HG03060 (cell line): ENCODE results near the gene SREBF1.
A peak's percentile ranks its signal among the peaks of the same experiment; 100 is the strongest.

Experiments
- ATAC-seq: cut with Tn5 transposase; IDR thresholded peaks from one replicate; pipeline ENCODE4 v1.9.1; 2021; ENCODE audit warnings: low read depth, moderate number of reproducible peaks; ENCODE audit not compliant: unreplicated experiment

SREBF1 gene

GRCh38 chr17:17826942-17827785 lies 9.6 kb downstream of the SREBF1 start:
- no peak for ATAC-seq

GRCh38 chr17:17826342-17826713 lies 10.5 kb downstream of the SREBF1 start:
- ATAC-seq = no peak

- ATAC-seq = no peak
Observed at GRCh38 chr17:17824783-17825614, 11.8 kb downstream of the SREBF1 start.

- no peak for ATAC-seq
Observed at GRCh38 chr17:17824119-17824782, 12.5 kb downstream of the SREBF1 start.

GRCh38 chr17:17823433-17824118 lies 13.2 kb downstream of the SREBF1 start:
- ATAC-seq = no peak

GRCh38 chr17:17822616-17823015 lies 14.2 kb downstream of the SREBF1 start:
- ATAC-seq = no peak

- no peak for ATAC-seq
Observed at GRCh38 chr17:17822189-17822588, 14.6 kb downstream of the SREBF1 start.

GRCh38 chr17:17820463-17821158 lies 16.2 kb downstream of the SREBF1 start:
- no peak for ATAC-seq

- no peak for ATAC-seq
Observed at GRCh38 chr17:17820046-17820445, 16.7 kb downstream of the SREBF1 start.

GRCh38 chr17:17819561-17819995 lies 17.2 kb downstream of the SREBF1 start:
- peak; percentile 59 for ATAC-seq

GRCh38 chr17:17819111-17819510 lies 17.7 kb downstream of the SREBF1 start:
- no peak for ATAC-seq

- ATAC-seq = no peak
Observed at GRCh38 chr17:17818088-17818526, 18.7 kb downstream of the SREBF1 start.

GRCh38 chr17:17817552-17817947 lies 19.2 kb downstream of the SREBF1 start:
- no peak for ATAC-seq

GRCh38 chr17:17816831-17817551 lies 19.8 kb downstream of the SREBF1 start:
- ATAC-seq = no peak

- ATAC-seq = no peak
Observed at GRCh38 chr17:17816240-17816814, 20.5 kb downstream of the SREBF1 start.

- ATAC-seq = no peak
Observed at GRCh38 chr17:17815436-17816200, 21.2 kb downstream of the SREBF1 start.

GRCh38 chr17:17815062-17815406 lies 21.8 kb downstream of the SREBF1 start:
- no peak for ATAC-seq
